Keratinocyte (primary cell): ENCODE measurements around the gene PCSK6. TPM values are rescaled to one million over a fixed set of nuclear protein-coding genes. Genes with fewer than 3 reads are reported as not detected.

Experiments used
- DNase-seq: peaks from one replicate; pipeline ENCODE4 v3.0.0-alpha.2; 2011; ENCODE audit warnings: low read depth, missing footprints, low spot score
- FAIRE-seq: peaks from 2 replicates; lab custom pipeline; 2011; peaks lifted over from hg19 to GRCh38; lab: Jason Lieb, UNC
- H2AFZ ChIP-seq: 2 replicates; pipeline ENCODE4 v1.6.0; 2012; ENCODE audit warnings: low read length, control low read depth, inconsistent platforms; ENCODE audit not compliant: control insufficient read depth
- H3K27ac ChIP-seq: 2 replicates; pipeline ENCODE4 v1.5.1; 2011; ENCODE audit warnings: low read length; ENCODE audit not compliant: control insufficient read depth, insufficient read depth
- H3K27me3 ChIP-seq: 3 replicates; pipeline ENCODE4 v1.6.0; 2011; ENCODE audit warnings: low read length; ENCODE audit not compliant: control insufficient read depth, insufficient read depth; ENCODE audit errors: extremely low read depth
- H3K36me3 ChIP-seq, 2 experiments: 2 replicates in 1 of 2; 3 replicates in 1 of 2; pipeline ENCODE4 v1.5.1; 2011; ENCODE audit warnings: low read length in 2 of 2, mild to moderate bottlenecking in 1 of 2; ENCODE audit not compliant: control insufficient read depth in 2 of 2, insufficient read depth in 2 of 2; ENCODE audit errors: extremely low read depth in 1 of 2
- H3K4me1 ChIP-seq: 3 replicates; pipeline ENCODE4 v1.5.1; 2011; ENCODE audit warnings: low read length; ENCODE audit not compliant: control insufficient read depth, insufficient read depth; ENCODE audit errors: extremely low read depth
- H3K4me2 ChIP-seq: 3 replicates; pipeline ENCODE4 v1.6.0; 2011; ENCODE audit warnings: low read depth, low read length; ENCODE audit not compliant: control insufficient read depth, insufficient read depth; ENCODE audit errors: extremely low read depth
- H3K4me3 ChIP-seq, 3 experiments: fragments of 200-600 bp in 1 of 3; sonication (generic) in 1 of 3; 2 replicates in 2 of 3; 3 replicates in 1 of 3; pipeline ENCODE4 v1.5.1; 2011 to 2016; ENCODE audit warnings: low read length in 3 of 3, mild to moderate bottlenecking in 3 of 3, control low read depth in 2 of 3, inconsistent platforms in 1 of 3, low read depth in 1 of 3, mixed read lengths in 1 of 3, mixed run types in 1 of 3, moderate library complexity in 1 of 3; ENCODE audit not compliant: control insufficient read depth in 2 of 3, insufficient read depth in 2 of 3; ENCODE audit errors: extremely low read depth in 1 of 3
- H3K79me2 ChIP-seq: 2 replicates; pipeline ENCODE4 v1.6.0; 2012; ENCODE audit warnings: low read length; ENCODE audit not compliant: control insufficient read depth, insufficient read depth
- H3K9ac ChIP-seq: 3 replicates; pipeline ENCODE4 v1.6.0; 2011; ENCODE audit warnings: low read length; ENCODE audit not compliant: control insufficient read depth, insufficient read depth; ENCODE audit errors: extremely low read depth
- H3K9me1 ChIP-seq: 3 replicates; pipeline ENCODE4 v1.6.0; 2011; ENCODE audit warnings: low read length; ENCODE audit not compliant: control insufficient read depth, insufficient read depth; ENCODE audit errors: extremely low read depth
- H3K9me3 ChIP-seq: 2 replicates; pipeline ENCODE4 v1.5.1; 2012; ENCODE audit warnings: low read depth, low read length; ENCODE audit not compliant: control insufficient read depth
- H4K20me1 ChIP-seq: 3 replicates; pipeline ENCODE4 v1.6.0; 2011; ENCODE audit warnings: low read length; ENCODE audit not compliant: control insufficient read depth, insufficient read depth; ENCODE audit errors: extremely low read depth
- CTCF ChIP-seq, 3 experiments: IDR thresholded peaks in 1 of 3; conservative IDR thresholded peaks in 1 of 3; optimal IDR thresholded peaks in 1 of 3; 2 replicates in 2 of 3; 3 replicates in 1 of 3; pipeline versions ENCODE3 to v1.5.1; 2011; ENCODE audit warnings: low read length in 3 of 3, mild to moderate bottlenecking in 3 of 3, moderate library complexity in 2 of 3, control low read depth in 1 of 3, inconsistent platforms in 1 of 3; ENCODE audit not compliant: insufficient read depth in 2 of 3; ENCODE audit errors: extremely low read depth in 1 of 3
- EZH2 ChIP-seq: IDR thresholded peaks from one replicate; pipeline ENCODE4 v1.6.1; 2012; ENCODE audit warnings: inconsistent platforms, mild to moderate bottlenecking, low read length, moderate library complexity
- dilution Hi-C: fragments of 300-500 bp; cut with MboI; formaldehyde crosslinking; loops from one replicate; pipeline ENCODE4 v1.7.0; 2020; ENCODE audit warnings: low sequenced_read_pairs; ENCODE audit not compliant: extremely low pct_ligation_motif_present
- polyA plus RNA-seq, 5 experiments: library from polyadenylated mRNA; depleted of rRNA in 3 of 5; stranded (reverse) in 3 of 5; stranded (forward) in 1 of 5; unstranded in 1 of 5; fragments of >200 nt; gene quantifications; 1 replicate in 1 of 5; 2 replicates in 3 of 5; 3 replicates in 1 of 5; pipeline versions ENCODE4 v1.2.1 to v1.2.3, GENCODE V29; 2011 to 2012; ENCODE audit warnings: missing spikeins in 2 of 5, low read depth in 1 of 5, low replicate concordance in 1 of 5

The PCSK6 gene
- polyA plus RNA-seq, 1 donor (not counting 4 experiments of a cell fraction or from before 2014, with no cell fraction given): 3.1 TPM

- no peaks in the 10 kb centered on the region for H3K9me3 ChIP-seq
- H3K9me1 ChIP-seq: no peaks in the 10 kb centered on the region
- no peak overlapping the region for H3K27ac ChIP-seq
- H2AFZ ChIP-seq: no peak overlapping the region
- no peaks in the 10 kb centered on the region for H4K20me1 ChIP-seq
- DNase-seq (no peak), FAIRE-seq (no peak)
- no peaks in the 10 kb centered on the region for H3K79me2 ChIP-seq
- no peak overlapping the region for H3K4me3 ChIP-seq
- no peaks in the 10 kb centered on the region for H3K36me3 ChIP-seq
- no peaks in the 10 kb centered on the region for H3K4me1 ChIP-seq
- TF ChIP-seq CTCF (optimal IDR thresholded peaks at IDR 0.05 in 1 of 3, IDR thresholded peaks at IDR 0.05 in 1 of 3, conservative IDR thresholded peaks at IDR 0.05 in 1 of 3; ENCODE audit: extremely low read depth in 1 of 3, insufficient read depth in 2 of 3, low read length in 3 of 3): no peak
- no peak for TF ChIP-seq EZH2
- peaks cover 13% of the 10 kb centered on the region for H3K27me3 ChIP-seq
- dilution Hi-C loops: no loop called here
- no peak overlapping the region for H3K9ac ChIP-seq
- H3K4me2 ChIP-seq: no peak overlapping the region
Observed at GRCh38 chr15:101521591-101521990, 32.1 kb upstream of the PCSK6 start.

GRCh38 chr15:101521069-101521468, 31.6 kb upstream of the PCSK6 start:
- dilution Hi-C loops: no loop called here
- no peak overlapping the region for H3K4me3 ChIP-seq
- H3K9me1 ChIP-seq: no peaks in the 10 kb centered on the region
- H3K27ac ChIP-seq: no peak overlapping the region
- no peak overlapping the region for H3K9ac ChIP-seq
- H4K20me1 ChIP-seq: no peaks in the 10 kb centered on the region
- no peaks in the 10 kb centered on the region for H3K4me1 ChIP-seq
- H3K36me3 ChIP-seq: no peaks in the 10 kb centered on the region
- no peaks in the 10 kb centered on the region for H3K79me2 ChIP-seq
- no peak for FAIRE-seq
- no peaks in the 10 kb centered on the region for H3K9me3 ChIP-seq
- no peak overlapping the region for H2AFZ ChIP-seq
- DNase-seq: no peak
- no peak for TF ChIP-seq EZH2
- no peak for TF ChIP-seq CTCF (optimal IDR thresholded peaks at IDR 0.05 in 1 of 3, IDR thresholded peaks at IDR 0.05 in 1 of 3, conservative IDR thresholded peaks at IDR 0.05 in 1 of 3; ENCODE audit: extremely low read depth in 1 of 3, insufficient read depth in 2 of 3, low read length in 3 of 3)
- H3K27me3 ChIP-seq: peaks cover 13% of the 10 kb centered on the region
- no peak overlapping the region for H3K4me2 ChIP-seq
